Posterior cingulate gyrus (tissue), 11 donors: ENCODE results near the gene CNNM2.
"Not testable (repeated sequence)": the region's sequence is repeated elsewhere in the genome, so short reads cannot be mapped to it uniquely, and the experiment has no call there.

Experiments
- DNase-seq, 10 donors: peaks; one replicate each; pipeline versions ENCODE4 v3.0.0 to v3.0.0-alpha.2; 2020 to 2021; ENCODE audit warnings: mixed read lengths in 3 of 10
- intact Hi-C: fragments of 100-400 bp; cut with DNase I; formaldehyde crosslinking; loops from one replicate; pipeline ENCODE4 v1.15.1; 2023

Gene CNNM2

DNA sequence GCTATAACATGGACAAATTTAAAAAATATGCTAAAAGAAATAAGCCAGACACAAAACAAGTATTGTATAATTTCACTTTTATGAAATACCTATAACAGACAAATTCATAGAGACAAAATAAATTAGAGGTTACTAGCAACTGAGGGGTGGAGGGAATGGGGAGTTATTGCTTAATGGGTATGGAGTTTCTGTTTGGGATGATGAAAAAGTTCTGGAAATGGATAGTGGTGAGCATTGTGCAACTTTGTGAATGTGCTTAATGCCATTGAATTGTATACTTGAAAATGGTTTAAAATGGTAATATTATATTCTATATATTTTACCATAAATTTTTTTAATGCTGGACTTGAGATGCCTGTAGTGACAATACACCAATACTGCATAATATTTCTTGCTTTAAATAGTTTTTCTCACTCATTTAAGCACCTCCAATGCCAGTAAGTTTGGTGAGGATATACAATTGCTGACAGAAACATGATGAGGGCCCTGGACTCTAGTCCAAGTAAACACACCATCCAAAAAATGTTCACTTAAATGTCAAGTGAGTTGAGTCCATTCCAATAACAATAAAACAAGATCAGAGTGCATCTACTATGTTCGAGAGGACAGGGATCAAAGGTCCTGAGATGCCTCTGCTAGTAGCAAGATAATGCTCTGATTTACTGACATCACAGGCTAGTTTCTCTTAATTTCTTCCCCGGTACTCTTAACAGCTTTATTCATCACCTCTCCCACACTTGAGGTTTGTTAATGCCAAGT is 203.1 kb downstream of the CNNM2 start:
- intact Hi-C loops, result no loop called here
- DNase-seq, result no peak

DNA sequence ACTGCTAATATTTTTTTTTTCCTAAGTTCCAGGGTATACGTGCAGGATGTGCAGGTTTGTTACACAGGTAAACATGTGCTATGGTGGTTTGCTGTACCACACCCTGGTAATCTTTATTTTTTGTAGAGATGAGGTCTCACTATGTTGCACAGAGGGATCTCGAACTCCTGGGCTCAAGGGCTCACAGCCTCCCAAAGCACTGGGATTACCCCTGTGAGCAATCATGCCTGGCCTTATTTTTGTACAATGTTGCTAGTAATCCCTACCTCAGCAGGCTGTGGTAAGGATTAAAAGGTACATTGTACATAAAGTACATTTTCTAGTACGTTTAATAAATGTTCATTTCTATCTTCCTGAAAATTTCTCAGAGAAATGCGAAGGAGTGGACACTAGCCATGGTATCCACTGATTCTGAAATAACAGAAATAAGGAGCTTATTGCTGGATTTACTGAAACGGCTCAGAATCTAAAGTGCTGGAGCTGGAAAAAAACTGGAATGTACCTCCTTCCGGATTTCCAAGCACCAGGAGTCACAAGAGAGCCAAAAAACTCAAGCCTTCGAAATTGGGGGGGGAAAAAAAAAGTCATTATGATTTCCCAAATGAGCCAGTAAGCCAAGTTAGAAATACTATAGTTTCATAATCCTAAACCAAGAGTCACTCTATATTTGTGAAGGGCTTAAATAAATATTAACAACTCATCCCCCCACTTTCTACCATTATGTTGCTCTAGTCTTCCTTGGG is 205.4 kb downstream of the CNNM2 start:
- no peak for DNase-seq
- intact Hi-C loops, result no loop called here

DNA sequence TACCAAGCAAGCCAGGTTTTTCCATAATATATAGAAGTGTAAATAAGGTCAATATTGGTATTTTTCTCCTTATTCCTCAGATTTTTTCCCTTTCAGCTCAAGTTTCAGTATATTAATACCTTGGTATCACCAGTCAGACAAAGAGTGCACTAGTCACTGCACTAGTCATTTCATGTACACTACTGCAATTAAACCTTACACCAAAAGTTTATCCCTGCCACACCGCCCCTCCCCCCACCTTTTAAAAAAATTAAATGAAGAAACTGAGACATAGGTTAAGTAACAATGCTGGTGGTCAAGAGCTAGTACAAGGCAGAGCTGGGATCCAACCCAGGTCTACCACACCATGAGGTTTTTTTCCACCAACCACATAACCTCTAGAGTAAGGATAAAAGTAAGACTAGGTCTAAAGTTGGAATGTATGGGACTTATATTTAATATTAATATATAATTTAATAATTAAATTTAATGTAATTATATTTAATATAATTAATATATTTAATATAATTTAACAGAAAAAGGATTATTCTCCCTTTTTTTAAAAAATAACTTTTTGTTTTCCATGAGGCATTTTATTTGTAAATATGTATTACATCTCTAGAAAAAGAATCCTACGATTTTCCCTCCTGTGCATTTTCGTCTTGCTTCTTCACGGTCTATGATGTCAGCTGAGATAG is 206.5 kb downstream of the CNNM2 start:
- DNase-seq, result no peak
- intact Hi-C loops, result no loop called here

DNA sequence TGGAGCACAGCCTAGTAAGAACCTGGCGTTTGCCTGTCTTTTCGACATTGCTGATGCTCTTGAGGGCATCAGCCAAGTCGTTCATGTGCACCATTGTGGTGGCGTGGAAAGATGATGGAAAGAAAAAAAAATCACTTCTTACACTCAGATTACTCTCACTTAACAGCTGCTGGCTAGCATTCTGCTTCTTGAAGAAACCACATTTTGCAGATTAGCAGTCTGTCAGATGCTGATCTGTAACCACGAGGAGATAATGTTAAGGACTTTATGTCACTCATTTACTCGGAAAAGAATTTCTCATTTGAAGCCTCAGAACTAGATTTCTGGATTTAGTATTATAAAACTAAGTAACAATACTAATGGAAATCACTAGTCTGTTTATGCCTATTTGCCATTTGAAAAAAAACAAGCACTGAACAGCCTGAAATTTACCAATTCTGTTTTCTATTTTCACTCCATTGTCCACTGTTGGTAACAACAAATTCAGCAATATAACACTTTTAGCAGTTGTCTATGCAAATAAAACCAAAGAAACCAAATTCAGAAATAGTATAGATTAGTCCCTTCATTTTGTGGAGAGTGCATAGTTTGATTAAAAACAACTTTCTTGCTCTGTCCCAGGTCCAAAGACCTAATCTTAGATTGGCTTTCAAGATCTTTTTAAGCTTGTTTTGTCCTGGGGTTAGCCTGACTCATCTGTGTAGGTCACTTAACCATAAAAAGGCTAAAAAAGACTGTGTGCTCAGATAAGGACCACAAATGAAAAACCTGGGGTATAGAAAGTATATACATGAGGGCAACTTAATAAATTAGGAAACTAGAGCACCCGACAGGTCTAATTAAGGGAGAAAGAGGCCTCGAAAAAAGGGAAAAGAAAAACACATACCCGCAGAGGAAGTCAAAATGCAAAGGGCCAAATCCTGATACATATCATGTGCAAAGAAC is 207.5 kb downstream of the CNNM2 start:
- DNase-seq, result no peak
- intact Hi-C loops, result no loop called here

DNA sequence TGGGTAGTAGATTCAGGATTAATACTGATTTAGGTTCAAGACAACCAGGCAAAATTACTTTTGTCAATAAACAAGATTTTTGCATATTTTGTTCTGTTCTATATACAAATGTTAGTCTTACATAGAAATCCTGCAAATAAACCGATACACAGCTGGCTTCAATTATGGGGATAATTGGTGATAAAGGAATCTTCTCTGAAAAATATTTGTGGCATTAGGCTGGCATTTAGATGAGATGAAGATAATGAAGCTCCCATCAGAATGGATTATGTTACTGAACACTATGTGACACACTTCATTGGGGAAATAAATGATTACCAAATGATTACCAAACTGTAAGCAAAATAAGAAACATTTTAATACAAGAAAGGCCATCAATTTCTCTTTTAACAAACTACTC is 209.1 kb downstream of the CNNM2 start:
- intact Hi-C loops, result no loop called here
- DNase-seq, result no peak

DNA sequence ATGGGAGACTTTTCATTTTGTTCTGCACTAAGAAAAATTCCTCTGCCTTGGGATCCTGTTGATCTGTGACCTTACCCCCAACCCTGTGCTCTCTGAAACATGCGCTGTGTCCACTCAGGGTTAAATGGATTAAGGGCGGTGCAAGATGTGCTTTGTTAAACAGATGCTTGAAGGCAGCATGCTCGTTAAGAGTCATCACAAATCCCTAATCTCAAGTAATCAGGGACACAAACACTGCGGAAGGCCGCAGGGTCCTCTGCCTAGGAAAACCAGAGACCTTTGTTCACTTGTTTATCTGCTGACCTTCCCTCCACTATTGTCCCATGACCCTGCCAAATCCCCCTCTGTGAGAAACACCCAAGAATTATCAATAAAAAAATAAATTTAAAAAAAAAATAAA is 212.1 kb downstream of the CNNM2 start:
- intact Hi-C loops, DNase-seq: not testable (repeated sequence)

DNA sequence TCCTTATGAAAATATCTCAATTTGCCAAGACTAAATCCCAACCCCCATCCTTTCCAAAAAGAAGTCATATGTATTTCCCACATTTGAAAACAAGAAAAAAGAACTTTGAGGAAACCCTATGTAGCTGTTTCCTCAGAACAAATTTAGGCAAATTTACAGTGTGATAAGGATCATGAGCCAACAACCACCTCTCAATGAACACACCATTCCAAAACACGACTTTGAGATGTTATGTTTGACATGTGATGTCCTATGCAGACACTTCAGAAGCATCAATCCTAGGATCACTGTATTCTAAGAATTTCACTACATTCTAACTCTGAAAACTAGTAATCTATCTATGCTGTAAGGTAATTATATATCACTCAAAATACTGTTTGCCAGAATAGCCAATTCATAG is 212.8 kb downstream of the CNNM2 start:
- no peak for DNase-seq

DNA sequence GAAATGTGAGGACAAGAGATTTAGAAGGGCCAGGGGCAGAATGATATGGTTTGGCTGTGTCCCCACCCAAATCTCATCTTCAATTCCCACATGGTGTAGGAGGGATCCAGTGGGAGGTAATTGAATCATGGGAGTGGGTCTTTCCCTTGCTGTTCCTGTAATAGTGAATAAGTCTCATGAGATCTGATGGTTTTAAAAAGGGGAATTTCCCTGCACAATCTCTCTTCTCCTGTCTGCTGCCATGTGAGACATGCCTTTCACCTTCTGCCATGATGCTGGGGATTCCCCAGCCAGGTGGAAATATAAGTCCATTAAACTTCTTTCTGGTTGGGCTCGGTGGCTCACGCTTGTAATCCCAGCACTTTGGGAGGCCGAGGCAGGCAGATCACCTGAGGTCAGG is 217.1 kb downstream of the CNNM2 start:
- DNase-seq, intact Hi-C loops: not testable (repeated sequence)

More for the DNA sequence above, 212.8 kb downstream of the CNNM2 start:
- intact Hi-C loops, result no loop called here

DNA sequence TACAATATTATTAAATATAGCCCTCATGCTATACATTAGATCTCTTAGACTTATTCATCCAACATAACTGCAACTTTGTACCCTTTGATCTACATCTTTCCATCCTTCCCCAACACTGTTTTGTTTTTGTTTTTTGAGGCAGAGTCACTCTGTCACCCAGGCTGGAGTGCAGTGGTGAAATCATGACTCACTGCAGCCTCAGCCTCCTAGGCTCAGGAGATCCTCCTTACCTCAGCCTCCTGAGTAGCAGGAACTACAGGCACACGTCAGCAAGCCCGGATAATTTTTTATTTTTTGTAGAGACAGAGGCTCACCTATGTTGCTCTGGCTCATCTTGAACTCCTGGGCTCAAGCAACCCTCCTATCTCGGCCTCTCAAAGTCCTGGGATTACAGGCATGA is 221.7 kb downstream of the CNNM2 start:
- DNase-seq, result peak in 1 of 10 donors; percentile 25
- intact Hi-C loops, result no loop called here
